ENCODE measurements around the gene CADM2. TPM values are rescaled to one million over a fixed set of nuclear protein-coding genes. Genes with fewer than 3 reads are reported as not detected.

Gene CADM2
- total RNA-seq, 6 donors from 2014 or later, result under 0.01 to 4.6 (median 1.2) TPM

DNA sequence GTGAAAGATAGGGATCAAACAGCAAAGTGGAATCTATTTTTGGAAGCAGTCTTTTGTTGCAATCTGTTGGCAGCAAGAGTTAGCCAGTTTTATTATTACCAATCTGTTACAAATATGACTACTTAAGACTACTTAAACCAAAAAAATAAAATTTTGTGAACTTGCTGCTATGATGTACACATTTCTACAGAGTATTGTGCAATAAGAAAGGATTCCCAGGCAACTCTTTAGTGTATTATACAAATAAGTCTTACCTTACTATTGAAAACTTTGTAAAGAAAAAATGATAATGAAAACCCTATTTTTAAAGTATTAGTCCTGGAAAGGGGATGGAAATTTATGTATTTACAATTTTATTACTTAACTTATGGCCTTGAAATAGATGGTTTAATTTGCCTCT is 44.7 kb downstream of the CADM2 start:
- no peaks in the 10 kb centered on the region for H3K9me3 ChIP-seq
- DNase-seq, result no peak
- no peak overlapping the region for H3K4me3 ChIP-seq
- TF ChIP-seq POLR2AphosphoS5 (IDR thresholded peaks at IDR 0.05) (no peak), POLR2A (IDR thresholded peaks at IDR 0.05) (no peak), EP300 (IDR thresholded peaks at IDR 0.05) (no peak)
- TF ChIP-seq, protein P1, sequence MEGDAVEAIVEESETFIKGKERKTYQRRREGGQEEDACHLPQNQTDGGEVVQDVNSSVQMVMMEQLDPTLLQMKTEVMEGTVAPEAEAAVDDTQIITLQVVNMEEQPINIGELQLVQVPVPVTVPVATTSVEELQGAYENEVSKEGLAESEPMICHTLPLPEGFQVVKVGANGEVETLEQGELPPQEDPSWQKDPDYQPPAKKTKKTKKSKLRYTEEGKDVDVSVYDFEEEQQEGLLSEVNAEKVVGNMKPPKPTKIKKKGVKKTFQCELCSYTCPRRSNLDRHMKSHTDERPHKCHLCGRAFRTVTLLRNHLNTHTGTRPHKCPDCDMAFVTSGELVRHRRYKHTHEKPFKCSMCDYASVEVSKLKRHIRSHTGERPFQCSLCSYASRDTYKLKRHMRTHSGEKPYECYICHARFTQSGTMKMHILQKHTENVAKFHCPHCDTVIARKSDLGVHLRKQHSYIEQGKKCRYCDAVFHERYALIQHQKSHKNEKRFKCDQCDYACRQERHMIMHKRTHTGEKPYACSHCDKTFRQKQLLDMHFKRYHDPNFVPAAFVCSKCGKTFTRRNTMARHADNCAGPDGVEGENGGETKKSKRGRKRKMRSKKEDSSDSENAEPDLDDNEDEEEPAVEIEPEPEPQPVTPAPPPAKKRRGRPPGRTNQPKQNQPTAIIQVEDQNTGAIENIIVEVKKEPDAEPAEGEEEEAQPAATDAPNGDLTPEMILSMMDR (IDR thresholded peaks at IDR 0.05), result no peak
- H3K36me3 ChIP-seq, result no peaks in the 10 kb centered on the region
- H3K4me1 ChIP-seq, result no peaks in the 10 kb centered on the region
- no peak overlapping the region for H3K27ac ChIP-seq
- no peak for ATAC-seq (ENCODE audit: low FRiP score in 2 of 2)
- no peaks in the 10 kb centered on the region for H3K27me3 ChIP-seq

- H3K4me3 ChIP-seq, result no peak overlapping the region
- H3K27ac ChIP-seq, result no peak overlapping the region
- 77 to 89% methylated on average over 3 of the region's 3 CpGs for WGBS, 2 donors
- H3K27me3 ChIP-seq, result no peaks in the 10 kb centered on the region
- TF ChIP-seq POLR2A (IDR thresholded peaks at IDR 0.05) (no peak), EP300 (IDR thresholded peaks at IDR 0.05) (no peak), POLR2AphosphoS5 (IDR thresholded peaks at IDR 0.05) (no peak)
- TF ChIP-seq, protein P1 (IDR thresholded peaks at IDR 0.05), result no peak
- H3K9me3 ChIP-seq, result no peaks in the 10 kb centered on the region
- DNase-seq, result no peak
- ATAC-seq (ENCODE audit: low FRiP score in 2 of 2), result no peak
- no peaks in the 10 kb centered on the region for H3K4me1 ChIP-seq
- no peaks in the 10 kb centered on the region for H3K36me3 ChIP-seq
Observed at GRCh38 chr3:85004147-85004546, 45.4 kb downstream of the CADM2 start.

- ATAC-seq (ENCODE audit: low FRiP score in 2 of 2) (no peak), DNase-seq (no peak)
- H3K36me3 ChIP-seq, result no peaks in the 10 kb centered on the region
- H3K4me1 ChIP-seq, result no peaks in the 10 kb centered on the region
- no peak overlapping the region for H3K27ac ChIP-seq
- TF ChIP-seq, protein P1 (IDR thresholded peaks at IDR 0.05), result no peak
- TF ChIP-seq POLR2A (IDR thresholded peaks at IDR 0.05), result no peak
- no peak for TF ChIP-seq EP300 (IDR thresholded peaks at IDR 0.05)
- TF ChIP-seq POLR2AphosphoS5 (IDR thresholded peaks at IDR 0.05), result no peak
- 77 to 80% methylated on average over 1 of the region's 1 CpG for WGBS, 2 donors
- H3K9me3 ChIP-seq, result no peaks in the 10 kb centered on the region
- no peaks in the 10 kb centered on the region for H3K27me3 ChIP-seq
- no peak overlapping the region for H3K4me3 ChIP-seq
Observed at GRCh38 chr3:85005946-85006345, 47.2 kb downstream of the CADM2 start.

DNA sequence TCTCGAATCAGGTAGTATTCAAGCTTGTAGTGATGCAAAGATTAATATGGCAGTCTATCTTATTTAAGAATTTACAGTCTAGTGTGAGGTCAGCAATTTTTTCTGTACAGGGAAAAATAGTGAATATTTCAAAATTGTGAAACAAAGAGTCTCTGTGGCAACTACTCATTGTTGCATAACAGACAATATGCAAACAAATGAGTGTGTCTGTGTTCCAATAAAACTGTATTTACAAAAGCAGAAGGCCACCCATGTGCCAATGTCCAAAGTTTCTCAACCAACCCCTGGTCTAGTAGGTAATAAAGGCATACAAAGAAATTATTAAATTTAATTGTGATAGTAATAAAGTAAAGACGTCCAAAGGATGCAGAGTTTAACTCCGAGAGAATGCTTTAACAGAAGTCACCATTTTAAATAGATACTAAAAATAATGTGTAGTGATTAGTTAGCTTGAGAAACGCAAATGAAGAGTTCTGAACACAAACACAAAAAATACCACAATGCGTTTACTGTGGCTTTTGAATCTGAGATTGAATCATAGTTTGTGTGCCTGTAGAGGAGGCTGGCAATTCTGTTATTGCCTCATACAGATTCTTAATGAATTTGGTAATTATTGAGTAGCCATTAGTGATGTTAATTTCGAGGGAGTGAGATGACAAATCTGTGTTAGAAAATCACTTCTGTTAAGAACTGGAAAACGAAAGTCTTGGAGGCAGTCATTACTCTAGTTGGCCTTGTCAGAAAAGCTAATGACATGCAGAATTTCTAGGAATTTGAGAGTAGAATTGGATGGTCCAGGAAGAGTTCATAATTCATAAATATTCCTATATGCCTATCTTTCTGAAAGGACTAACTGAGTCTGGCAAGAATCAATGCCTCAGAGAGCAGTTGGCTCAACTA is 48.7 kb downstream of the CADM2 start:
- Histone ChIP-seq H3K4me3 (no peak overlapping the region), H3K27ac (no peak overlapping the region), H3K36me3 (no peaks in the 10 kb centered on the region), H3K9me3 (no peaks in the 10 kb centered on the region), H3K4me1 (no peaks in the 10 kb centered on the region), H3K27me3 (no peaks in the 10 kb centered on the region)
- no peak for DNase-seq
- no peak for ATAC-seq (ENCODE audit: low FRiP score in 2 of 2)
- TF ChIP-seq POLR2AphosphoS5 (IDR thresholded peaks at IDR 0.05), result no peak
- TF ChIP-seq, protein P1 (IDR thresholded peaks at IDR 0.05), result no peak
- TF ChIP-seq EP300 (IDR thresholded peaks at IDR 0.05), result no peak
- no peak for TF ChIP-seq POLR2A (IDR thresholded peaks at IDR 0.05)
- 69 to 71% methylated on average over 7 of the region's 7 CpGs for WGBS, 2 donors

DNA sequence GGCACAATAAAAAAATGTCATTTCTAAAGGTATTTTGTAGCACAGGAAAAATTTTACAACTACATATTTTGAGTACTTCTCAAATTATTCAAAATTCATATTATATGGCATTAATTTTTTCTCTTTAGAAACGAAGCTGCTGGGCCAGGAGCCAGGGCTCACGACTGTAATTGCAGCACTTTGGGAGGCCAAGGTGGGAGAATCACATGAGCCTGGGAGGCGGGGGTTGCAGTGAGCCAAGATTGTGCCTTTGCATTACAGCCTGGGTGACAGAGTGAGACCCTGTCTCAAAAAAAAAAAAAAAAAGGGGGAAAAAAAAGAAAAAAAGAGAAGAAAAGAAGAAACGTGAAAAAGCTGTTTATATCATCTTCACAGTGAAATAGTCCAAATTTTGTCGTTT is 62.0 kb downstream of the CADM2 start:
- H3K4me3 ChIP-seq, result no peak overlapping the region
- H3K27ac ChIP-seq, result no peak overlapping the region
- DNase-seq (no peak), ATAC-seq (ENCODE audit: low FRiP score in 2 of 2) (no peak)
- H3K36me3 ChIP-seq, result no peaks in the 10 kb centered on the region
- WGBS, 2 donors, result 65 to 73% methylated on average over 5 of the region's 5 CpGs
- no peaks in the 10 kb centered on the region for H3K9me3 ChIP-seq
- no peaks in the 10 kb centered on the region for H3K27me3 ChIP-seq
- H3K4me1 ChIP-seq, result no peaks in the 10 kb centered on the region
- TF ChIP-seq, protein P1 (IDR thresholded peaks at IDR 0.05), result no peak
- TF ChIP-seq EP300 (IDR thresholded peaks at IDR 0.05), result no peak
- TF ChIP-seq POLR2A (IDR thresholded peaks at IDR 0.05), result no peak
- no peak for TF ChIP-seq POLR2AphosphoS5 (IDR thresholded peaks at IDR 0.05)

Data from upper lobe of left lung (tissue), 6 donors.